GM21367 (cell line): ENCODE measurements around the gene PPRC1.
"Not testable (repeated sequence)": the region's sequence is repeated elsewhere in the genome, so short reads cannot be mapped to it uniquely, and the experiment has no call there.

Experiments
- ATAC-seq: cut with Tn5 transposase; IDR thresholded peaks from one replicate; pipeline ENCODE4 v1.9.1; 2021; ENCODE audit not compliant: unreplicated experiment

The PPRC1 gene

DNA sequence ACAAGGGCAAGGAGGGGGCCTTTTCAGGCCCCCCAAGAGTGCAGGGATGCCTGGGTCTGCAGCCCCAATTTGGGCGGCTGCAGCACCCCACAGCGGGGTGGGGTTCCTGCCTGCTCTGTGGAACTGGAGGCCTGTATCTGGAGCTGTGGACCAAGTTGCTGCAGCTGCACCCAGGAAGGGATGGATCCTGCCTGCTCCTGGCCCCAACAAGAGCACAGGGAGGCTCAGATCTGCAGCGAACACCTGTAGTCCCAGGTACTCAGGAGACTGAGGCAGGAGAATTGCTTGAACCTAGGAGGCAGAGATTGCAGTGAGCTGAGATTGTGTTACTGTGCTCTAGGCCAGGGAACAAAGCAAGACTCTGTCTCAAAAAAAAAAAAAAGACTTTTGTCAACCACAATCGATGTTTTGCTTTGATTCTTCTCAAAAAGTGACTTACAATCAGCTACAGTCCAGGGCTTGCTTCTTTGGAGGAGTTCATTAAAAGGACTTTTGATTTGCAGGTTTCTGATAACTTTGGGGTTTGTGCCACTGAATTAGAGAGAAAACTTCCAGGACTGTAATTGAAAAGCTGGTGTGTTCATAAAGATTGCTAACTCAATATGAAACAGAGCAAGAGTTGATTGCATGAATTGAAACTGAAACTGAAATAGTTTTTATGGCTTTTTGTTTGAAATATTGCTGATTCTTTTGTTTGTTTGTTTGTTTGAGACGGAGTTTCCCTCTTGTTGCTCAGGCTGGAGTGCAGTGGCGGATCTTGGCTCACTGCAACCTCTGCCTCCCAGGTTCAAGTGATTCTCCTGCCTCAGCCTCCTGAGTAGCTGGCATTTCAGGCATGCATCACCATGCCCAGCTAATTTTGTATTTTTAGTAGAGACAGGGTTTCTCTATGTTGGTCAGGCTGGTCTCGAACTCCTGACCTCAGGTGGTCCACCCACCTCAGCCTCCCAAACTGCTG is 56.4 kb downstream of the PPRC1 start:
- ATAC-seq, result not testable (repeated sequence)

GRCh38 chr10:102191956-102192355 is 59.1 kb downstream of the PPRC1 start:
- no peak for ATAC-seq

DNA sequence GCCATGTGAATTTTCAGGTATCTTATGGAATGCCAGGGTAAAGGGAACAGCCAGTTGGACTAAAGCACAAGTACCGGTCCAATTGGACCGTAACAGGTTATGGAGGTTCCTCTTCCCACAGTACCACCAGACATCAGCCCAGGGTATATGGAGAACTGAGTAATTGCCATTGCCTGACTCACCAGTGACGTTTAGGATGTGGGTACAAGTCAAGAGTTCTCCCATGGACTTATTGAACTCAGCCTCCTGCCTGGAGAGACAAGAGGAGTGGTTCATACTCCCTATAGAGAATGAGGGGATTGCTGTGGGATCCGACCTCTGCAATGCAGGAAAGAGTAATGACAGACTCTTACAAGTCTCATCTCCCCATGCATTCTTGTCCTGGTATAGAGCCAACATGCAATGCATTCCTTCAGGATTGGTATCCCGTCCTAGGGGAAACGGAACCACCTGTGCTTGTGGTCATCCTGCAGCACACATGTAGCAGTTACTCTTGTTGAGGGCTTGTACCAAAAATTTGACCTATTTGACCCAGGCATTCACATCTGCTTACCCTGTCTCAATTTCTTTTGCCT is 62.5 kb downstream of the PPRC1 start:
- ATAC-seq, result no peak

DNA sequence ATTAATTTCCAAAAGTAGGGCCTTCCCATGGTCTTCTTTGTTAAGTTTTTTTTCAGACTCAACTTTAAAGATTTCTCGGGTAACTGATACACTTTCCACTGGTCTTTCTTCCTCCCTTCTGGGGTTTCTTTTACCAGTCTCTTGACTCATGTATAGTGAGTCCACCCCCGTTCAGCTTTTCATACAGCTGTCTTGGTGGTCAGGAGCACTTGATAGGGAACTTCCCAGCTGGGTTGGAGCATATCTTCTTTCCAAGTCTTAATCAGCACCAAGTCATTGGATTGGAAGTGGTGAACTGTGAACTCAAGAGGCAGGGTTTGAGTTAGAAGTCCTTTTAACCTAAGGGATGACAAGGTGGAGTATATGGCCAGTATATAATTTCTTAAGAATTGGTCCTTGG is 64.1 kb downstream of the PPRC1 start:
- ATAC-seq, result no peak

DNA sequence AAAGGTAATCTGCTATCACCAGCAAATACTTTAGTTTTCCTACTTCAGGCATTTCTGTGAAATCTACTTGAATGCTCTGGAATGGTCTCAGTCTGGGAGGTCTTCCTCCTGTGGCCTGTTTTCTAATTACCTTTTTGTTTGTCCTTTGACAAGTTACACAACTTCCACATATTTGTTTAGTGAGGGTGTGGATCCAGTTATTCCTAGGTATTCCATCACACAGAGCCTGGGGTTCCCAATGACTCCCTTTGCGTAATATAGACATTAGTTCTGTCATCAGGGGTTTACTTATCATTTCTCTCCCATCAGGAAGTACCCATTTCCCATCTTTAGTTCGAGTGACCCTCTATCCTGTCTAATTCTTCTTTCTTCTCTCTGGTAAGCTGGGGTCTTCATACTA is 65.2 kb downstream of the PPRC1 start:
- ATAC-seq, result no peak
